ENCODE results near the gene KDM5B. TPM values are rescaled to one million over a fixed set of nuclear protein-coding genes. Genes with fewer than 3 reads are reported as not detected.
"Not testable (repeated sequence)": the region's sequence is repeated elsewhere in the genome, so short reads cannot be mapped to it uniquely, and the experiment has no call there.

The KDM5B gene
- total RNA-seq, 1 donor from 2014 or later = 17.1 TPM

GRCh38 chr1:202794931-202795330 lies 13.3 kb downstream of the KDM5B start:
- not testable (repeated sequence) for ATAC-seq; DNase-seq (ENCODE audit: low spot score)

- no peak for ATAC-seq
- DNase-seq (ENCODE audit: low spot score) = no peak
These were observed 14.0 kb downstream of the KDM5B start for GRCh38 chr1:202794051-202794740.

- DNase-seq (ENCODE audit: low spot score) (no peak), ATAC-seq (no peak)
These were observed 17.0 kb downstream of the KDM5B start for GRCh38 chr1:202791077-202791747.

- DNase-seq (ENCODE audit: low spot score) (no peak), ATAC-seq (peak; percentile 86)
These were observed 19.4 kb downstream of the KDM5B start for GRCh38 chr1:202788800-202789199.

GRCh38 chr1:202786804-202787203 lies 21.4 kb downstream of the KDM5B start:
- DNase-seq (ENCODE audit: low spot score) (no peak), ATAC-seq (no peak)

- no peak for ATAC-seq
These were observed 27.0 kb downstream of the KDM5B start for GRCh38 chr1:202781180-202781579.

GRCh38 chr1:202770135-202770534 lies 38.1 kb downstream of the KDM5B start:
- ATAC-seq (no peak), DNase-seq (ENCODE audit: low spot score) (no peak)

More at GRCh38 chr1:202781180-202781579, 27.0 kb downstream of the KDM5B start:
- DNase-seq (ENCODE audit: low spot score) = no peak

- DNase-seq (ENCODE audit: low spot score) (no peak), ATAC-seq (no peak)
These were observed 42.5 kb downstream of the KDM5B start for GRCh38 chr1:202765721-202766120.

GRCh38 chr1:202762019-202762418 lies 46.2 kb downstream of the KDM5B start:
- ATAC-seq (no peak), DNase-seq (ENCODE audit: low spot score) (no peak)

GRCh38 chr1:202760589-202760988 lies 47.6 kb downstream of the KDM5B start:
- no peak for ATAC-seq

GRCh38 chr1:202756391-202756790 lies 51.8 kb downstream of the KDM5B start:
- ATAC-seq = no peak

More at GRCh38 chr1:202760589-202760988, 47.6 kb downstream of the KDM5B start:
- no peak for DNase-seq (ENCODE audit: low spot score)

GRCh38 chr1:202754293-202754692 lies 53.9 kb downstream of the KDM5B start:
- ATAC-seq (no peak), DNase-seq (ENCODE audit: low spot score) (no peak)

More at GRCh38 chr1:202756391-202756790, 51.8 kb downstream of the KDM5B start:
- DNase-seq (ENCODE audit: low spot score) = no peak

GRCh38 chr1:202752774-202753173 lies 55.4 kb downstream of the KDM5B start:
- no peak for ATAC-seq

GRCh38 chr1:202750761-202751160 lies 57.5 kb downstream of the KDM5B start:
- ATAC-seq (peak; percentile 49), DNase-seq (ENCODE audit: low spot score) (no peak)

More at GRCh38 chr1:202752774-202753173, 55.4 kb downstream of the KDM5B start:
- no peak for DNase-seq (ENCODE audit: low spot score)

- ATAC-seq (peak; percentile 85), DNase-seq (ENCODE audit: low spot score) (no peak)
These were observed 58.2 kb downstream of the KDM5B start for GRCh38 chr1:202750024-202750423.

GRCh38 chr1:202745323-202745888 lies 62.8 kb downstream of the KDM5B start:
- DNase-seq (ENCODE audit: low spot score) (no peak), ATAC-seq (no peak)

- ATAC-seq; DNase-seq (ENCODE audit: low spot score): not testable (repeated sequence)
These were observed 63.5 kb downstream of the KDM5B start for GRCh38 chr1:202744770-202745169.

- DNase-seq (ENCODE audit: low spot score) (no peak), ATAC-seq (no peak)
These were observed 65.7 kb downstream of the KDM5B start for GRCh38 chr1:202742496-202742895.

GRCh38 chr1:202733251-202733650 lies 75.0 kb downstream of the KDM5B start:
- ATAC-seq = no peak

GRCh38 chr1:202728951-202729350 lies 79.3 kb downstream of the KDM5B start:
- ATAC-seq (no peak), DNase-seq (ENCODE audit: low spot score) (no peak)

More at GRCh38 chr1:202733251-202733650, 75.0 kb downstream of the KDM5B start:
- no peak for DNase-seq (ENCODE audit: low spot score)

- DNase-seq (ENCODE audit: low spot score) = no peak
- ATAC-seq = no peak
These were observed 82.7 kb downstream of the KDM5B start for GRCh38 chr1:202725526-202725925.

- no peak for DNase-seq (ENCODE audit: low spot score)
These were observed 84.5 kb downstream of the KDM5B start for GRCh38 chr1:202723708-202724107.

More at GRCh38 chr1:202723708-202724107, 84.5 kb downstream of the KDM5B start:
- no peak for ATAC-seq
